ENCODE measurements around the gene KIRREL3.
"Not testable (repeated sequence)": the region's sequence is repeated elsewhere in the genome, so short reads cannot be mapped to it uniquely, and the experiment has no call there.

The KIRREL3 gene

GRCh38 chr11:126400019-126400418 lies 600.6 kb downstream of the KIRREL3 start:
- no peak overlapping the region for H3K4me3 ChIP-seq (ENCODE audit: control insufficient read depth, low read depth, low read length)
- no peak for TF ChIP-seq CTCF (IDR thresholded peaks at IDR 0.05; ENCODE audit: control insufficient read depth, insufficient read depth, low read depth, low read length, missing control alignments)
- no peak for DNase-seq (ENCODE audit: low read depth)

DNA sequence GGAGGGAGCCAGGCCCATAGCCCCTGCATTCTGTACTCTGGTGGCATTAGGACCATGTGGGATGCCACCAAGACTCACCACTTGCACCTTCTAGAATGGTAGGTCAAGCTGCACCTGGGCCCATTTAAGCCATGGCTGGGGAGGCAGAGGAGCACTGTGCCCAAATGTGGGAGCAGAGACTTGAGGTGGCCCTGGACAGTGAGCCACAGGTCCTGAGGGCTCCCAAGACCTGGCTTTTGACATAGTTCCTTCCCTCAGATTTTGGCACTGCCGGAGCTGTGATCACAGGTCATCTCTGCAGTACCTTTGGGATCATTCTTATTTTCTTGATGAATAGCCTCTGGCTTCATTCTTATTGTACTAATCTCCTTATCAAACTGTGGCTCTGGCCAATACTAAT lies 601.8 kb downstream of the KIRREL3 start:
- H3K4me3 ChIP-seq (ENCODE audit: control insufficient read depth, low read depth, low read length) = no peak overlapping the region
- no peak for DNase-seq (ENCODE audit: low read depth)
- TF ChIP-seq CTCF (IDR thresholded peaks at IDR 0.05; ENCODE audit: control insufficient read depth, insufficient read depth, low read depth, low read length, missing control alignments) = no peak

GRCh38 chr11:126398296-126398695 lies 602.3 kb downstream of the KIRREL3 start:
- DNase-seq (ENCODE audit: low read depth) = no peak
- no peak overlapping the region for H3K4me3 ChIP-seq (ENCODE audit: control insufficient read depth, low read depth, low read length)
- TF ChIP-seq CTCF (IDR thresholded peaks at IDR 0.05; ENCODE audit: control insufficient read depth, insufficient read depth, low read depth, low read length, missing control alignments) = no peak

GRCh38 chr11:126396965-126397364 lies 603.6 kb downstream of the KIRREL3 start:
- no peak overlapping the region for H3K4me3 ChIP-seq (ENCODE audit: control insufficient read depth, low read depth, low read length)
- TF ChIP-seq CTCF (IDR thresholded peaks at IDR 0.05; ENCODE audit: control insufficient read depth, insufficient read depth, low read depth, low read length, missing control alignments) = no peak
- no peak for DNase-seq (ENCODE audit: low read depth)

- not testable (repeated sequence) for DNase-seq (ENCODE audit: low read depth); H3K4me3 ChIP-seq (ENCODE audit: control insufficient read depth, low read depth, low read length)
Observed at GRCh38 chr11:126396266-126396665, 604.3 kb downstream of the KIRREL3 start.

DNA sequence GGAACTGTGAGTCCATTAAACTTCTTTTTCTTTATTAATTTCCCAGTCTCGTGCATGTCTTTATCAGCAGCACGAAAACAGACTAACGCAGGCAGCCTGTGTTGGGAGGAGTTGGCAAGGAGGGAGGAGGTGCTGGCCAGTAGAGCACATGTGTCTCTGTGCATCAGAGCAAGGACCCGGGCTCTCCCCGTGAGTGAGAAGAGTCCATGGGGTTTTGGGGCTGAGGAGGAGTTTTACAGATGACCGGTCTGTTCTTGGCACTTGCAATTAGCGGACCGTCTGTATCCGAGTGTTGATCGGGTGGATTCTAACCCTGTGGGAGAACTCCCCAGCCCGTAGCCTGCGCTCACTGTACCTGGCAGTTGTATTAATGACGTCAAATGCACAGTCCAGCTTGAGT lies 604.8 kb downstream of the KIRREL3 start:
- DNase-seq (ENCODE audit: low read depth); H3K4me3 ChIP-seq (ENCODE audit: control insufficient read depth, low read depth, low read length): not testable (repeated sequence)

GRCh38 chr11:126394634-126395072 lies 605.9 kb downstream of the KIRREL3 start:
- not testable (repeated sequence) for DNase-seq (ENCODE audit: low read depth); H3K4me3 ChIP-seq (ENCODE audit: control insufficient read depth, low read depth, low read length)

DNA sequence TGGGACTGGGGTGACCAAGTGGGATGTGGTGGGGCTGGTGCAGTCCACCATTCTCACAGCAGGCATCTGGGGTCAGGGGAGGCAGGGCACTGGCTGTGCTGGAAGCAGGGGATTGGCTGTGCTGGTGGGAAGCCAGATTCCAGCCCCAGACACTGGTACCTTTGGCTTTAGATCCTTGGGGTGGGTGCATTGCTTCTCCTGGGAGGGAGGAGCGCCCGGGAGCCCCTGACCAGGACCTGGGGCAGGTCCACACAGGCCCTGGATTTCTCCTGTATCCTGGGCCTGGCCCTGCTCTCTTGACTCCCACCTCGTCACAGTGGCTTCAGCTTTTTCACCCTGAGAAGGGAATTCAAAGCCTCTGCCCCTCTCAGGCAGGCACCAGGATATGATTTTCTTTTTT lies 606.5 kb downstream of the KIRREL3 start:
- no peak for TF ChIP-seq CTCF (IDR thresholded peaks at IDR 0.05; ENCODE audit: control insufficient read depth, insufficient read depth, low read depth, low read length, missing control alignments)
- no peak overlapping the region for H3K4me3 ChIP-seq (ENCODE audit: control insufficient read depth, low read depth, low read length)
- no peak for DNase-seq (ENCODE audit: low read depth)
